Endothelial cell of umbilical vein (primary cell): ENCODE results near the gene ATAD3A. TPM values are rescaled to one million over a fixed set of nuclear protein-coding genes. Genes with fewer than 3 reads are reported as not detected.

ENCODE experiments used
- BruUV-seq: library from RNA; stranded (reverse); fragments of 400-500 nt; replicated peaks from 2 replicates; lab custom pipeline; 2021; lab: Mats Ljungman, UMichigan
- CTCF ChIA-PET: fragments of 300-600, 350-600 bp; sonication (Branson Sonifier 250); formaldehyde crosslinking; loops from one replicate; lab custom pipeline; 2021; ENCODE audit warnings: antibody characterized with exemption, inconsistent platforms; lab: Charles Lee
- POLR2A ChIA-PET: fragments of 300-600, 350-600 bp; sonication (Branson Sonifier 250); formaldehyde crosslinking; loops from one replicate; lab custom pipeline; 2021; ENCODE audit warnings: antibody characterized with exemption, inconsistent platforms; lab: Charles Lee
- DNase-seq: peaks from one replicate; pipeline ENCODE4 v3.0.0-alpha.2; 2011; ENCODE audit warnings: low read depth, low spot score
- FAIRE-seq: peaks from 2 replicates; lab custom pipeline; 2011; peaks lifted over from hg19 to GRCh38; lab: Jason Lieb, UNC
- H2AFZ ChIP-seq: 2 replicates; pipeline ENCODE4 v1.6.0; 2012; ENCODE audit warnings: low read depth, low read length, control low read depth, inconsistent platforms
- H3K27ac ChIP-seq: 2 replicates; pipeline ENCODE4 v1.5.1; 2011; ENCODE audit warnings: low read depth, mild to moderate bottlenecking, control low read depth, low read length, moderate library complexity; ENCODE audit not compliant: insufficient read depth
- H3K27me3 ChIP-seq, 2 experiments: 2 replicates each; pipeline versions ENCODE4 v1.6.0 to v1.6.1; 2011; ENCODE audit warnings: low read length in 2 of 2, mixed read lengths in 1 of 2; ENCODE audit not compliant: control insufficient read depth in 2 of 2, insufficient read depth in 2 of 2
- H3K36me3 ChIP-seq, 2 experiments: 2 replicates in 1 of 2; 3 replicates in 1 of 2; pipeline ENCODE4 v1.5.1; 2011; ENCODE audit warnings: low read length in 2 of 2, mild to moderate bottlenecking in 1 of 2, moderate library complexity in 1 of 2; ENCODE audit not compliant: control insufficient read depth in 2 of 2, insufficient read depth in 2 of 2; ENCODE audit errors: extremely low read depth in 1 of 2
- H3K4me1 ChIP-seq: 3 replicates; pipeline ENCODE4 v1.5.1; 2011; ENCODE audit warnings: mild to moderate bottlenecking, low read length; ENCODE audit not compliant: control insufficient read depth, insufficient read depth; ENCODE audit errors: extremely low read depth
- H3K4me2 ChIP-seq: 2 replicates; pipeline ENCODE4 v1.6.1; 2011; ENCODE audit warnings: low read length, control low read depth, mixed read lengths; ENCODE audit not compliant: insufficient read depth
- H3K4me3 ChIP-seq, 3 experiments: fragments of 200-600 bp in 1 of 3; sonication (generic), shearing (Covaris generic) in 1 of 3; replicated peaks in 1 of 3; 2 replicates each; pipeline ENCODE4 v1.5.1; 2011 to 2016; ENCODE audit warnings: control low read depth in 3 of 3, low read length in 3 of 3, mild to moderate bottlenecking in 2 of 3, inconsistent platforms in 1 of 3, low read depth in 1 of 3, moderate library complexity in 1 of 3; ENCODE audit not compliant: insufficient read depth in 1 of 3
- H3K79me2 ChIP-seq: 2 replicates; pipeline ENCODE4 v1.6.0; 2012; ENCODE audit warnings: low read length, inconsistent platforms; ENCODE audit not compliant: control insufficient read depth, insufficient read depth
- H3K9ac ChIP-seq: replicated peaks from 2 replicates; pipeline ENCODE3; 2011; ENCODE audit warnings: low read length, control low read depth; ENCODE audit not compliant: insufficient read depth; ENCODE audit errors: extremely low read depth
- H3K9me1 ChIP-seq: replicated peaks from 3 replicates; pipeline ENCODE4 v1.6.0; 2011; ENCODE audit warnings: mild to moderate bottlenecking, low read length; ENCODE audit not compliant: control insufficient read depth, insufficient read depth; ENCODE audit errors: extremely low read depth
- H3K9me3 ChIP-seq: replicated peaks from 2 replicates; pipeline ENCODE4 v1.5.1; 2012; ENCODE audit warnings: low read length, inconsistent platforms; ENCODE audit not compliant: control insufficient read depth, insufficient read depth
- H4K20me1 ChIP-seq: replicated peaks from 2 replicates; pipeline ENCODE3; 2011; ENCODE audit warnings: mild to moderate bottlenecking, low read length; ENCODE audit not compliant: control insufficient read depth, insufficient read depth; ENCODE audit errors: extremely low read depth
- EZH2 ChIP-seq: IDR thresholded peaks from 2 replicates; pipeline ENCODE4 v1.6.1; 2012; ENCODE audit warnings: borderline replicate concordance, low read depth, mild to moderate bottlenecking, moderate library complexity, low read length, inconsistent platforms; ENCODE audit not compliant: severe bottlenecking
- FOS ChIP-seq: IDR thresholded peaks from 2 replicates; pipeline ENCODE4 v1.6.1; 2011; ENCODE audit warnings: mild to moderate bottlenecking, low read length, moderate library complexity, borderline replicate concordance; ENCODE audit not compliant: insufficient read depth
- GATA2 ChIP-seq: IDR thresholded peaks from 2 replicates; pipeline ENCODE4 v1.7.0; 2011; ENCODE audit warnings: low read depth, mild to moderate bottlenecking, moderate library complexity, mixed read lengths, low read length; ENCODE audit not compliant: insufficient read length, insufficient read depth
- MAX ChIP-seq: IDR thresholded peaks from 2 replicates; pipeline ENCODE4 v1.6.1; 2011; ENCODE audit not compliant: insufficient read depth, insufficient read length
- MYC ChIP-seq: IDR thresholded peaks from one replicate; pipeline ENCODE4 v1.6.1; 2011; ENCODE audit warnings: mild to moderate bottlenecking, low read depth, low read length
- POLR2A ChIP-seq: IDR thresholded peaks from 2 replicates; pipeline ENCODE4 v1.6.1; 2012; ENCODE audit warnings: low read depth, mild to moderate bottlenecking, control low read depth, low read length
- POLR2AphosphoS5 ChIP-seq: IDR thresholded peaks from 2 replicates; pipeline ENCODE4 v1.6.1; 2012; ENCODE audit warnings: low read depth, mild to moderate bottlenecking, control low read depth, low read length, moderate library complexity; ENCODE audit not compliant: insufficient read depth
- dilution Hi-C: fragments of 300-500 bp; cut with MboI; formaldehyde crosslinking; loops from one replicate; pipeline ENCODE4 v1.15.0; 2019; ENCODE audit warnings: low sequenced_read_pairs; ENCODE audit not compliant: extremely low pct_ligation_motif_present
- intact Hi-C: fragments of 100-400 bp; cut with micrococcal nuclease; formaldehyde crosslinking; loops from one replicate; pipeline ENCODE4 v1.10.0; 2022
- polyA plus RNA-seq, 4 experiments: library from polyadenylated mRNA; depleted of rRNA in 3 of 4; stranded (reverse) in 3 of 4; unstranded in 1 of 4; fragments of >200 nt; gene quantifications; 2 replicates each; pipeline versions ENCODE4 v1.2.1 to v1.2.3, GENCODE V29; 2011 to 2012; ENCODE audit warnings: missing spikeins in 1 of 4
- total RNA-seq: library from RNA; stranded (reverse); gene quantifications from 2 replicates; pipeline ENCODE4 v1.2.3, GENCODE V29; 2021

Gene ATAD3A
- total and polyA plus RNA-seq, 2 donors (not counting 3 experiments of a cell fraction or from before 2014, with no cell fraction given) = 24.9 to 55.2 TPM

- intact Hi-C loops (no loop called here), dilution Hi-C loops (no loop called here)
- no peak overlapping the region for H3K4me3 ChIP-seq
- no peak for TF ChIP-seq GATA2
- no peak for TF ChIP-seq EZH2
- TF ChIP-seq FOS = no peak
- TF ChIP-seq MAX = no peak
- no peak for TF ChIP-seq POLR2A
- no peak for TF ChIP-seq MYC
- TF ChIP-seq POLR2AphosphoS5 = no peak
- BruUV-seq = no TSS peak
- POLR2A ChIA-PET = no interaction called here
- FAIRE-seq = no peak
- H3K9me1 ChIP-seq = no peaks in the 10 kb centered on the region
- no peak for DNase-seq
- no peak overlapping the region for H3K27ac ChIP-seq
- no peak overlapping the region for H3K4me2 ChIP-seq
- H3K9ac ChIP-seq = no peak overlapping the region
- peaks cover 12 to 30% of the 10 kb centered on the region in 2 experiments for H3K36me3 ChIP-seq
- CTCF ChIA-PET = no interaction called here
- H3K9me3 ChIP-seq = no peaks in the 10 kb centered on the region
- no peaks in the 10 kb centered on the region for H3K27me3 ChIP-seq
- peaks cover 28% of the 10 kb centered on the region for H3K79me2 ChIP-seq
- H3K4me1 ChIP-seq = no peaks in the 10 kb centered on the region
- no peak overlapping the region for H2AFZ ChIP-seq
- H4K20me1 ChIP-seq = no peaks in the 10 kb centered on the region
Observed at GRCh38 chr1:1560178-1560577, 48.2 kb downstream of the ATAD3A start.

GRCh38 chr1:1561801-1562470 is 50.0 kb downstream of the ATAD3A start:
- POLR2A ChIA-PET = no interaction called here
- Histone ChIP-seq H3K9me1 (no peaks in the 10 kb centered on the region), H3K4me1 (peaks cover 3% of the 10 kb centered on the region), H3K27me3 (no peaks in the 10 kb centered on the region), H2AFZ (no peak overlapping the region), H3K9me3 (no peaks in the 10 kb centered on the region), H3K79me2 (peaks cover 45% of the 10 kb centered on the region), H3K27ac (no peak overlapping the region), H4K20me1 (no peaks in the 10 kb centered on the region), H3K4me3 (no peak overlapping the region), H3K4me2 (no peak overlapping the region), H3K9ac (no peak overlapping the region), H3K36me3 (peaks cover 16 to 30% of the 10 kb centered on the region in 2 experiments)
- dilution Hi-C loops (no loop called here), intact Hi-C loops (no loop called here)
- BruUV-seq = no TSS peak
- CTCF ChIA-PET = interaction anchor here (1.2 to 1.4 kb wide), 2 partner anchors 8 to 9 kb away, joined by 3 read pairs; no protein-coding TSS in a partner anchor
- DNase-seq (no peak), FAIRE-seq (no peak)
- TF ChIP-seq MYC = no peak
